ENCODE data around the gene STAB1.

DNA sequence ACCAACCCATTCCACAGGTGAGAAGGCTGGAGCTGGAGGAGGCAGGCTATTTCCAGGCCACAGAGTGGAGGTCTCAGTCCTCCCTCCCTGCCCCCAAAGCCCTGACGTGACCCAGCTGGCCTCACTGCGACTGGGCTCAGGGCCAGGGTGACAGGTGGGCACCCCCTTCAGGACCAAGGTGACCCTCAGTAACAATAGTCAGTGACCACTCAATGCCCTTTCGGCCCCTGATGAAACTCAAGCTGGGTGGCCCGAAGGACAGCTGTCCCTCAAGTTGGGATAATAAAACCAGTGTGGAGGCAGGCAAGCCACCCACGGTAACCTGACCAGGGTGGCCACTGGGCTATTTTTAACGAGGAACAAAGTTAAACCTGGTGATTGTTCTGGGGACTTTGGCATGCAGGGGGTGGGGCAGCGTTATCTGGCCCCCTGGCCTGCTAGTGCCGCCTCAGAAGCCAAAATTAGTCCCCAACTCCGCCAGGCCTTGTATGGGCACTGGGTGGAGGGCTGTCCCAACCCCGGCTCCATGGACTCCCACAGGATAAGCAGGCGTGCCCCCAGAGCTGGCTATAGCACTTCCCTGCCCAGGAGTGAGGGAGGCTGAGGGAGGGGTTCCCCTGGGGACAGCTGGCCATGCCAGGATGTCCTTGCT, 42.4 kb upstream of the STAB1 start:
- TF ChIP-seq, protein P1, sequence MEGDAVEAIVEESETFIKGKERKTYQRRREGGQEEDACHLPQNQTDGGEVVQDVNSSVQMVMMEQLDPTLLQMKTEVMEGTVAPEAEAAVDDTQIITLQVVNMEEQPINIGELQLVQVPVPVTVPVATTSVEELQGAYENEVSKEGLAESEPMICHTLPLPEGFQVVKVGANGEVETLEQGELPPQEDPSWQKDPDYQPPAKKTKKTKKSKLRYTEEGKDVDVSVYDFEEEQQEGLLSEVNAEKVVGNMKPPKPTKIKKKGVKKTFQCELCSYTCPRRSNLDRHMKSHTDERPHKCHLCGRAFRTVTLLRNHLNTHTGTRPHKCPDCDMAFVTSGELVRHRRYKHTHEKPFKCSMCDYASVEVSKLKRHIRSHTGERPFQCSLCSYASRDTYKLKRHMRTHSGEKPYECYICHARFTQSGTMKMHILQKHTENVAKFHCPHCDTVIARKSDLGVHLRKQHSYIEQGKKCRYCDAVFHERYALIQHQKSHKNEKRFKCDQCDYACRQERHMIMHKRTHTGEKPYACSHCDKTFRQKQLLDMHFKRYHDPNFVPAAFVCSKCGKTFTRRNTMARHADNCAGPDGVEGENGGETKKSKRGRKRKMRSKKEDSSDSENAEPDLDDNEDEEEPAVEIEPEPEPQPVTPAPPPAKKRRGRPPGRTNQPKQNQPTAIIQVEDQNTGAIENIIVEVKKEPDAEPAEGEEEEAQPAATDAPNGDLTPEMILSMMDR (IDR thresholded peaks at IDR 0.05; ENCODE audit: low read depth, low read length, poor library complexity, severe bottlenecking) = no peak
- TF ChIP-seq EZH2phosphoT487 (IDR thresholded peaks at IDR 0.05; ENCODE audit: borderline replicate concordance, low read length) = no peak
